HG02763 (cell line): ENCODE measurements around the gene USP49.
"Not testable (repeated sequence)": the region's sequence is repeated elsewhere in the genome, so short reads cannot be mapped to it uniquely, and the experiment has no call there.

Source experiments
- ATAC-seq: cut with Tn5 transposase; IDR thresholded peaks from one replicate; pipeline ENCODE4 v1.9.1; 2021; ENCODE audit warnings: mild to moderate bottlenecking, moderate library complexity; ENCODE audit not compliant: unreplicated experiment

Gene USP49

DNA sequence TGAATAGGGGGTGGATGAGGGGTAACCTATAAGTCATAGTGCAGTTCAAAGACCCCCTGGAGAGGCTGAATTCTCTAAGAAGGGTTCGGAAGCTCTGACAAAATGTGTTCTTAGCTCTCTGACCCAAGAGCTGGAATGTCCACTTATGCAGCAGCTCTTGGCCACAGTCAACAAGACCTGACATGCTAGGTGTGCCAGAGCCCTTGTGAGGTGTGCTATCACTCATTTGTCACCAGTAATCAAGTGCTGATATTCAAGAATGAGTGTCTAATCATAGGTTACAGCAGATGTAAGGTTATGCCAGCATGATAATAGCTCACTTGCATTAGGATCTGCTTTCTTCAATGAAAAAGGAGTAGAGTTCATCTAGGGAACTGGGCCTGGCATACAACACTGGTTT is 79.6 kb downstream of the USP49 start:
- no peak for ATAC-seq

DNA sequence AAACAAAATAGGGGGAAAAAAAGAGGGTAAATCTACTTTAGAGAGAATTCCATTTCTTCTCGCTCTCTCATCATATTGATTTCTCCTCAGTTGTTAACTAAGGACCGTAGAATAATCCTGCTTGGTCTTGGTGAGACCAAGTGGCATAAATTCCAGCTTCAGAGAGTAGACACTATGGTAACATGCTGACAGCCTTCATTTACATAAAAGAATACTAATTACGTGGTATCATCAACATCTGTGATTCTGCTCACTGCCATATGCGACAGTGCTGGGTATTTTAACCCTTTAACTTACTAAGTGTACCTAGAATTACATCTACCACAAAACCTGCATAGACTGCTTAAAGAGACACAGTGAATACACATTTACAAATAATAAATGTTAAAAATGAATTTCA is 80.5 kb downstream of the USP49 start:
- no peak for ATAC-seq

- ATAC-seq: no peak
Measured at GRCh38 chr6:41813956-41814355, 81.2 kb downstream of the USP49 start.

- no peak for ATAC-seq
Measured at GRCh38 chr6:41813469-41813868, 81.7 kb downstream of the USP49 start.

DNA sequence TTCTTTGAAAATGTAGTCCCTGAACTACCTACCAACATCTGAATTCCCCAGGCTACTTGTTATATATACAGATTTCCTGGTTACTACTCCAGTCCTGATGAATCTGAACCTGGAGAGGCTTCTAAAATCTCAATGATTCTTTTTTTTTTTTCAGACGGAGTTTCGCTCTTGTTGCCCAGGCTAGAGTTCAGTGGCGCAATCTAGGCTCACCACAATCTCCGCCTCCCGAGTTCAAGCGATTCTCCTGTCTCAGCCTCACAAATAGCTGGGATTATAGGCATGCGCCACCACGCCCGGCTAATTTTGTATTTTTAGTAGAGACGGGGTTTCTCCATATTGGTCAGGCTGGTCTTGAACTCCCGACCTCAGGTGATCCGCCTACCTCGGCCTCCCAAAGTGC is 83.2 kb downstream of the USP49 start:
- ATAC-seq: not testable (repeated sequence)

DNA sequence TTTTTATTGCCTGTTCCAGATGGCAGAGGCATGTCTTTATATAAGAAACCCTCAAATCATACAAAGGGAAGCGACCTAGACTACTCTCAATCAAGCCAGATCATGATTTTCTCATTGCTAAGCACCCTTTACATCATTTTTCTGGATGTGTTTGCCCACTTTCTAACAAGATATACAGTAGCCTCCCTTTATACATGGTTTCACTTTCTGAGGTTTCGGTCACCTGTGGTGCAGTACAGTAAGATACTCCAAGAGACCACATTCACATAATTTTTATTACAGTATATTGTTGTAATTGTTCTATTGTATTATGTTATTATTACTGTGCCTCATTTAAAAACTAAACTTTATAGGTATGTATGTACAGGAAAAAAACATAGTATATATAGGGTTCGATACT is 84.1 kb downstream of the USP49 start:
- ATAC-seq: no peak

DNA sequence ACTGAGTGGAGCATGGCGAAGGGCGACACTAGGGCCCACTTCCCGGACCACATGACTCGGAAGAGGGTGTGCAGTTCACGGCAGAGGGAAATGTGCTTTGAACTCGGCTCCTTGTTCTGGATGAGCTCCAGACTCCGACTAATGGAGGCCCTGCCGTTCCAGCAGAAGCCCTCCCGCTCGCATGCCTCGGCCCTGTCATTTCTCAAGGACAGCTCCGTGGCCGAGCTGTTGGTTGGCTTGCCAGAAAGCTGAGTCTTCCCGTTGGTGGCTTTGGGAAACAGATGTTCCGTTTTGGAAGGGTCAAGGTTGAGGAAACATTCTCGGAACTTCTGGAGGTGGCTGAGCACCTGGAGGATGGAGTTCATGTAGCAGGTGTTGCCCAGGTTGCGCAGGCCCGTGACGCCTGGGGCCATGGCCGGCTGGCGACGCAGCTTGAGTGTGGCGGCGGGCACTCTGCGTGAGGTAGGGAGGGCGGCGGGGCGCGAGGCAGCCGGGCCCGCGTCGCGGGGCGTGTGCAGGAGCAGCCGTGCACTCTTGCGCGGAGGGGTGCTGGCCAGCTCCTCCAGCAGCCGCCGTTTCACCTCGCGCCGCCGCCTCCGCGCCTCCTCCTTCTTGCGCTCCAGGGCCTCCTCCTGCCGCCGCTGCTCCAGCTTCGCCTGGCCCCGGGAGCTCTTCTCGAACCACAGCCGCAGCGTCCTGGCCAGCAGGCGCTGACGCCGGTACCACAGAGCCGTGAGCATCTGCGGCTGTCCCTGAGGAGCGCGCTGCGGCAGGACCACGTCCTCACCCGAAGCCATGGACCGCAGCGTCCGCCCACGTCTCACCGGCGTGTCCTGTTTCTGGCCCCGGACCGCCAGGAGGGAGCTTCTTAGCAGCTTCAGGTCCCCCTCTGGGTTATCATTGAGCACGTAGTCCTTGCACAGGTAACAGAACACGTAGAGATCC is 89.1 kb downstream of the USP49 start:
- no peak for ATAC-seq

- no peak for ATAC-seq
Measured at GRCh38 chr6:41801380-41801779, 93.8 kb downstream of the USP49 start.

DNA sequence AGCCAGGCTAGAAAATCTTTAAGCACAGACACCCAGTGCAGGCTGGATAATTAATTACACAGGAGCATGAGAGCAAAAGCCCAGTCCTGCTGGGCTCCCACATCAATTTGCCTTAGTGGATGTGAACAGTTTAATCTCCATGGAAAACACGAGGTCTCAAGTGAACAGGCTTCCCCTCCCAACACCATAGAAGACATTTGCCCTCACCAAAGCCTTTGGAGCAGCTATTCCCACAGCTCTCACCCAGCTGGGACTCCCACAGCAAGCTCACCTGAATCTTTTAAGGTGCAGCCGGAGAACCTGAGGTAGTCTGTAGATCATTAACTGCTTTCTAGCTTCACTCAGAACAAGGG is 95.6 kb downstream of the USP49 start:
- no peak for ATAC-seq

GRCh38 chr6:41798901-41799558 is 96.1 kb downstream of the USP49 start:
- ATAC-seq: no peak

- ATAC-seq: no peak
Measured at GRCh38 chr6:41796474-41796873, 98.7 kb downstream of the USP49 start.

DNA sequence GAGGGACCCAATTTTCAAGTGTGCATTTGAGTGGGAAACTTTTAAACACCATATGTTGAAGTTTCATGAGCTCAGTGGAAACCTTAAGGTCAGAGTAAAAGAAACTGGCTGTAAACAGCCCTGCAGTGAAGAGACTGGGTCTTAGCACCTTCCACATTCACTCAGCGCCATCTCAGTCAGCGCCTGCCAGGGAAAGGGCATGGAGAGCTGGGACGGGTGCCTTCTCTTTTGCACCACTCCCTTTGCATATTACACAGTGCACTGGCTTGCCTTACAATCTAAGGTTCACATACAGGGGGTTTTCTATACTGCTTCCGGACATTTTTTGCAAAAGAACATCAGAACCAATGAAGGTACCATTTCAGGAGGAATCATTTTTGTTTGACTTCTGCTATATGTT is 103.2 kb downstream of the USP49 start:
- no peak for ATAC-seq

DNA sequence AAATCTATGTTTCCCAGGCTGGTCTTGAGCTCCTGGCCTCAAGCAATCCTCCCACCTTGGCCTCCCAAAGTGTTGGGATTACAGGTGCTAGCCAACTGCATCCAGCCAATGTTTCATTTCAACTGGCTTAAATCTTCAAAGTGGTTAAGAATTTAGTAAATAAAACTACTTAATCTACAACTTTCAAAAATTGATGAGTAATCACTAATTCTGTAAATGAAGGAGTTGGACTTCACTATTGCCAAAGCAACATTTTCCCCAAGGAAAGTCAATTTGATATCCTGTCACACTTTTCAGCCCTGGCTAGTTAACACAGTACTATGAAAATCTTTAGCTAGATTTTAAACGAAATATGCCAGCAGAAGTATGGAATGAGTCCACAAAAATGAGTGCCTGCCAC is 103.9 kb downstream of the USP49 start:
- no peak for ATAC-seq

DNA sequence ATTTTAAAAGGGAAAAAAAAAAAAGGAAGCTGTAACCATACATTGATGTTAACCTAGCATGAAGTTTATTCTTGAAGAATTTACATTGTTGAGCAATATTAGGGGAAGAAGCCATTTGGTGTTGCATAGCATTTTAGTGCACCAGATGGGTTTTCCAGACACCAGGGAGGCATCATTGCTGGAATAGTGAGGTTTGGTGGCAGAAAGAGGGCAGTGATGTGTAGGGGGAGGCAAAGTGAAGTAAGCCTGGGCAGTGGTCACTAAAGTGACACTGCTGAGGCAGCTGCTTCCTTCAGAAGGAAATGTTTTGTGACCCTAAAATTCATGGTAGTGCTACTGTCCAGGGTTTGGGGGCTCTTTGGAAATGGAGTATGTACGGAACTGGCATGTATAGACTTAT is 105.1 kb downstream of the USP49 start:
- ATAC-seq: no peak

DNA sequence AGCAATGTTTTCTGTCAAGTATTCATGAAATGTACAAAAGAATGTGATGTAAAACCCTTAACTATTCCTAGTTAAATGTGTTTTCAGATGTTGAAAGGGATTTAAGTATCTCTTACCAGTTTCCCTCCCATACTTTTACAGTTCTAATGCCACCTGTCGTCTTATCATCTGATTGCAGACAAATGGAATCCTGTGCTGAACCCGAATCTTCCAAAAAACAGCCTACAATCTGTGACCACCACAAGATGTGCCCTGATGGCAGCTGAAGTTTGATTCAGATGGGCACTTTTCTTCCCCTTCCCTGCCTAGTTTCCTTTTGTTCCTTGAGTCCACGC is 105.8 kb downstream of the USP49 start:
- ATAC-seq: no peak

- peak; percentile 82 for ATAC-seq
Measured at GRCh38 chr6:41787219-41787917, 107.8 kb downstream of the USP49 start, which contains the start of gene TOMM6. Gene TOMM6 (plus strand): TSS chr6:41787694. CDS start chr6:41787698, 4 bp downstream.

- peak; percentile 56 for ATAC-seq
Measured at GRCh38 chr6:41786451-41787218, 108.5 kb downstream of the USP49 start.

DNA sequence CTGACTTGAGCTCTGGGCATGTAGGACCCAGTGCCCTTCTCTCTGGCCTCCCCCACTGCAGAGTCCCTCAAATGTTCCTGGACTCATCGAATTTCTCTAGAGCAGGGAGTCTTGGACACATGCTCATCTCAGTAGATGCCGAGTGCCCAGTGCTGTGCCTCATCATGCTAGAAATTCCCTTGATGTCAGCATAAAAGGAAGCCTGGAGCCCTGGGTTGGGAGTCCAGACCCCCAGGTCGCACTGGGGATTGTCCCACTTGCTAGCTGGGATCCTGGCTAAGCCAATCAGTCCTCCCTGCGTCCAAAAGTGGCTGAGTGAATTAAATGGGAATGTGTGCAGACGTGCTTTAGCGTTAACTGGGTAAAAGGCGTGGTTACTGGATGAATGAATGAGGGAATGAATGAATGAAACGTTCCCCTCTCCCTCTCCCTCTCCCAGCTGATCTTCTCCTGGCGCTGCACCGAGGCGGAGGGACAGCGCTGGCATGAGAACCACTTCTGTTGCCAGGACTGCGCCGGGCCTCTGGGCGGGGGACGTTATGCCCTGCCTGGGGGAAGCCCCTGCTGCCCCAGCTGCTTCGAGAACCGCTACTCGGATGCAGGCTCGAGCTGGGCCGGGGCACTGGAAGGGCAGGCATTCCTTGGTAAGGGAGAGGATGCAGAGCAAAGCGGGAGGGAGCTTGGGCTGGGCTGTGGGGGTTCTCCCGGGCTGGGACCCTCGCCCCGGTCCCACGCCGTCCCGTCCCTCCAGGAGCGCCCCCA is 109.3 kb downstream of the USP49 start:
- ATAC-seq: no peak

DNA sequence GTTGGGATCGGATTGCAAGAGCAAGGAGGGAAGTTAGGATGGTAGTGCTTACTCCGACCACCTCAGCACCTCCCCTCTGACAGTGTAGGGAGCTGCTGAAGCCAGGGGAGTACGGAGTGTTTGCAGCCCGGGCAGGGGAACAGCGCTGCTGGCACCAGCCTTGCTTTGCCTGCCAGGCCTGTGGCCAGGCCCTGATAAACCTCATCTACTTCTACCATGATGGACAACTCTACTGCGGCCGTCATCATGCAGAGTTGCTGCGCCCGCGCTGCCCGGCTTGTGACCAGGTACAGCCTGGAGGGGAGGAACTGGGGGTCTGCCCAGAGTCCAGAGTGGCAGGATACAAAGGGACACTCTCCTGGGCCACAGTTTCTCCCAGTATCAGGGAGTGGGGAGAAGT is 109.9 kb downstream of the USP49 start:
- no peak for ATAC-seq

DNA sequence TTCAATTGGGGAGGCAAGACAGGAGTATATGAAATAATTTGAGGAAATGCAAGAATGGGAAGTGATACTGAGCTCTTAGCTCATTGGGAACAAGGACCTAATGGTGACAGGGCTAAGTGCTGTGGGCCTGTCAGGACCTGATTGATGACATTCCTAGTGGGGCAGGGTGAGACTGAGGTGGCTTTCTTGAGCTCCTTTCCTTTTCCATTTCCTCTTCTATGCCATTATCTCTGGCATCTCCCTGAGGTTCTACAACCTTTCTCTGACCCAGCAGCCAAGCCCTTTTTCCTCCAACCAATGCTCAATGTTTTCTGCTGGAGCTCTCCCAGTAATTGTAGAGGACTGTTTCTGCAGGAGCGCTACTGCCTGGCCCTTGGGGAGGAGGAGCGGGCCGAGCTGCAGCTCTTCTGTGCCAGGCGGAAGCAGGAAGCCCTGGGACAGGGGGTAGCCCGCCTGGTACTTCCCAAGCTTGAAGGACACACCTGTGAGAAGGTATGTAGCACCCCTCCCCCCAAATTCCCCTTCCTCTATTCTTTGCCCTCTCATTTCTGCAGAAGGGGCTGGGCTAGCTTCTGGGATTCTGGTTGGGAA is 110.5 kb downstream of the USP49 start:
- ATAC-seq: no peak
